HG03460 (cell line): ENCODE results near the gene WEE2.
"Not testable (repeated sequence)": the region's sequence is repeated elsewhere in the genome, so short reads cannot be mapped to it uniquely, and the experiment has no call there.

Experiments used
- ATAC-seq: cut with Tn5 transposase; IDR thresholded peaks from one replicate; pipeline ENCODE4 v1.9.1; 2021; ENCODE audit not compliant: unreplicated experiment

The WEE2 gene

GRCh38 chr7:141712603-141713255, 4.6 kb downstream of the WEE2 start:
- ATAC-seq = no peak

- ATAC-seq = no peak
Measured at GRCh38 chr7:141713890-141714289, 5.7 kb downstream of the WEE2 start.

- ATAC-seq = no peak
Measured at GRCh38 chr7:141714571-141714970, 6.4 kb downstream of the WEE2 start.

- ATAC-seq = no peak
Measured at GRCh38 chr7:141715018-141715417, 6.9 kb downstream of the WEE2 start.

- ATAC-seq = no peak
Measured at GRCh38 chr7:141715794-141716689, 7.9 kb downstream of the WEE2 start.

GRCh38 chr7:141717450-141717849, 9.3 kb downstream of the WEE2 start:
- ATAC-seq = no peak

GRCh38 chr7:141722529-141722928, 14.4 kb downstream of the WEE2 start:
- ATAC-seq = no peak

GRCh38 chr7:141729020-141729419, 20.9 kb downstream of the WEE2 start:
- ATAC-seq = no peak

GRCh38 chr7:141731476-141732149, 23.5 kb downstream of the WEE2 start:
- no peak for ATAC-seq

- no peak for ATAC-seq
Measured at GRCh38 chr7:141737118-141737835, 29.1 kb downstream of the WEE2 start.

- peak; percentile 91 for ATAC-seq
Measured at GRCh38 chr7:141737836-141738591, 29.9 kb downstream of the WEE2 start, which contains the start of gene SSBP1. SSBP1 (plus strand) TSS chr7:141738358; CDS start chr7:141739167, 809 bp downstream.

- no peak for ATAC-seq
Measured at GRCh38 chr7:141738592-141739013, 30.4 kb downstream of the WEE2 start.

- ATAC-seq = no peak
Measured at GRCh38 chr7:141739250-141739649, 31.1 kb downstream of the WEE2 start.

GRCh38 chr7:141742229-141742628, 34.1 kb downstream of the WEE2 start:
- no peak for ATAC-seq

- ATAC-seq = no peak
Measured at GRCh38 chr7:141744131-141744530, 36.0 kb downstream of the WEE2 start.

- no peak for ATAC-seq
Measured at GRCh38 chr7:141748396-141748795, 40.2 kb downstream of the WEE2 start.

GRCh38 chr7:141751904-141752303, 43.8 kb downstream of the WEE2 start:
- ATAC-seq = not testable (repeated sequence)

- no peak for ATAC-seq
Measured at GRCh38 chr7:141752634-141753033, 44.5 kb downstream of the WEE2 start.

- ATAC-seq = no peak
Measured at GRCh38 chr7:141754939-141755338, 46.8 kb downstream of the WEE2 start.

- no peak for ATAC-seq
Measured at GRCh38 chr7:141763797-141764196, 55.6 kb downstream of the WEE2 start, which contains the start of gene TAS2R3. TAS2R3 (plus strand) TSS chr7:141764097; CDS start chr7:141764159, 62 bp downstream.
